GM12878 (cell line): Measurements from ENCODE around the gene LMOD3. TPM values are rescaled to one million over a fixed set of nuclear protein-coding genes. Genes with fewer than 3 reads are reported as not detected.

Source experiments
- ATAC-seq: fragments of 200-7000 bp; cut with Tn5 transposase; 3 replicates; pipeline ENCODE4 v1.9.1; 2020; ENCODE audit warnings: mild to moderate bottlenecking, moderate library complexity
- BruUV-seq: library from RNA; stranded (reverse); fragments of 400-500 nt; replicated peaks from 2 replicates; lab custom pipeline; 2021; lab: Mats Ljungman, UMichigan
- CTCF ChIA-PET: fragments of 300-600 bp; sonication (Branson Sonifier 250); formaldehyde crosslinking; extraction: SDS; loops from one replicate; lab custom pipeline; 2021; ENCODE audit warnings: inconsistent platforms; lab: Yijun Ruan, JAX
- POLR2A ChIA-PET: fragments of 350-600 bp; formaldehyde crosslinking; extraction: SDS; loops from one replicate; lab custom pipeline; 2021; ENCODE audit warnings: inconsistent platforms; lab: Charles Lee
- RAD21 ChIA-PET: fragments of 300-600 bp; sonication (Branson Sonifier 250); formaldehyde crosslinking; loops from one replicate; lab custom pipeline; 2023; ENCODE audit warnings: antibody characterized with exemption; ENCODE audit not compliant: unreplicated experiment; lab: Charles Lee
- SMC1A ChIA-PET: fragments of 300-600 bp; sonication (Branson Sonifier 250); formaldehyde crosslinking; loops from one replicate; lab custom pipeline; 2023; ENCODE audit not compliant: unreplicated experiment, uncharacterized antibody; lab: Charles Lee
- DNase-seq: peaks from one replicate; pipeline ENCODE4 v3.0.0-alpha.2; 2011; ENCODE audit warnings: low read depth, low spot score
- FAIRE-seq: peaks from 3 replicates; lab custom pipeline; 2011; peaks lifted over from hg19 to GRCh38; lab: Jason Lieb, UNC
- H2AFZ ChIP-seq: 2 replicates; pipeline ENCODE4 v1.6.0; 2011; ENCODE audit warnings: low read depth, low read length, control low read depth; ENCODE audit not compliant: control insufficient read depth
- H3K27ac ChIP-seq: 2 replicates; pipeline ENCODE4 v1.5.1; 2011; ENCODE audit warnings: control low read depth; ENCODE audit not compliant: control insufficient read depth, insufficient read depth
- H3K27me3 ChIP-seq, 2 experiments: replicated peaks in 1 of 2; 2 replicates each; pipeline versions ENCODE4 v1.6.0 to v1.6.1; 2011; ENCODE audit warnings: low read length in 1 of 2; ENCODE audit not compliant: control insufficient read depth in 2 of 2, insufficient read depth in 2 of 2
- H3K36me3 ChIP-seq, 2 experiments: 2 replicates each; pipeline ENCODE4 v1.5.1; 2011; ENCODE audit warnings: low read length in 1 of 2; ENCODE audit not compliant: control insufficient read depth in 2 of 2, insufficient read depth in 2 of 2
- H3K4me1 ChIP-seq: 2 replicates; pipeline ENCODE4 v1.6.1; 2011; ENCODE audit warnings: mild to moderate bottlenecking, low read length, moderate library complexity, mixed read lengths; ENCODE audit not compliant: control insufficient read depth, insufficient read depth
- H3K4me2 ChIP-seq: 2 replicates; pipeline ENCODE4 v1.6.0; 2011; ENCODE audit warnings: control low read depth; ENCODE audit not compliant: control insufficient read depth, insufficient read depth
- H3K4me3 ChIP-seq: fragments of 200-600 bp; sonication (generic); 2 replicates; pipeline ENCODE4 v1.5.1; 2016
- H3K79me2 ChIP-seq: 2 replicates; pipeline ENCODE4 v1.6.0; 2011; ENCODE audit warnings: low read length; ENCODE audit not compliant: control insufficient read depth, insufficient read depth
- H3K9ac ChIP-seq: 2 replicates; pipeline ENCODE4 v1.8.0; 2011; ENCODE audit warnings: low read length, control low read depth, mixed read lengths; ENCODE audit not compliant: control insufficient read depth, insufficient read depth
- H3K9me3 ChIP-seq: replicated peaks from 3 replicates; pipeline ENCODE4 v1.5.1; 2011; ENCODE audit warnings: mild to moderate bottlenecking, low read length; ENCODE audit not compliant: control insufficient read depth, insufficient read depth
- H4K20me1 ChIP-seq: 2 replicates; pipeline ENCODE4 v1.6.0; 2011; ENCODE audit not compliant: control insufficient read depth, insufficient read depth
- ATF2 ChIP-seq: IDR thresholded peaks from 2 replicates; pipeline ENCODE4 v1.6.1; 2012; ENCODE audit warnings: low read length, inconsistent platforms
- BCL3 ChIP-seq: IDR thresholded peaks from 2 replicates; pipeline ENCODE4 v1.6.1; 2011; ENCODE audit warnings: borderline replicate concordance, low read depth, mild to moderate bottlenecking, moderate library complexity, low read length; ENCODE audit not compliant: insufficient read depth, poor library complexity, severe bottlenecking
- CBFB ChIP-seq: IDR thresholded peaks from 2 replicates; pipeline ENCODE4 v1.6.1; 2016; ENCODE audit warnings: antibody characterized with exemption, low read depth
- CHD4 ChIP-seq: fragments of 200-600 bp; sonication (generic); IDR thresholded peaks from 2 replicates; pipeline ENCODE4 v1.6.1; 2016; ENCODE audit warnings: mild to moderate bottlenecking
- FOXK2 ChIP-seq: fragments of 450-650 bp; IDR thresholded peaks from 2 replicates; pipeline ENCODE4 v1.6.1; 2017; ENCODE audit warnings: mild to moderate bottlenecking, moderate library complexity
- NKRF ChIP-seq: fragments of 450-650 bp; conservative IDR thresholded peaks from 2 replicates; pipeline ENCODE4 v1.6.1; 2017; ENCODE audit warnings: mild to moderate bottlenecking, moderate library complexity
- NR2C2 ChIP-seq: IDR thresholded peaks from 2 replicates; pipeline ENCODE4 v1.6.1; 2011; ENCODE audit warnings: borderline replicate concordance, low read depth; ENCODE audit not compliant: control insufficient read depth, insufficient read length
- POLR2A ChIP-seq: IDR thresholded peaks from 2 replicates; pipeline ENCODE4 v1.6.1; 2011; ENCODE audit warnings: low read depth, mild to moderate bottlenecking, low read length
- POU2F2 ChIP-seq: IDR thresholded peaks from 3 replicates; pipeline ENCODE4 v1.6.1; 2011; ENCODE audit warnings: low read depth, mild to moderate bottlenecking, low read length, borderline replicate concordance
- RUNX3 ChIP-seq: IDR thresholded peaks from 2 replicates; pipeline ENCODE4 v1.6.1; 2012; ENCODE audit warnings: low read length, inconsistent platforms
- WRNIP1 ChIP-seq: IDR thresholded peaks from 2 replicates; pipeline ENCODE4 v1.6.1; 2011; ENCODE audit warnings: low read depth, low read length, improper control_type of control experiment, borderline replicate concordance
- ZNF217 ChIP-seq: fragments of 450-650 bp; IDR thresholded peaks from 2 replicates; pipeline ENCODE4 v1.6.1; 2017; ENCODE audit warnings: antibody characterized with exemption, mild to moderate bottlenecking
- WGBS: methylation state at CpG from one replicate; pipeline ENCODE4 v1.1.6; 2016; ENCODE audit warnings: low lambda C conversion rate; ENCODE audit not compliant: insufficient replicate concordance, insufficient coverage; ENCODE audit errors: missing lambda C conversion rate; 5-methylcytosine and 5-hydroxymethylcytosine counted together
- in situ Hi-C: fragments of 300-500 bp; cut with MboI; formaldehyde crosslinking; loops from 9 replicates; pipeline ENCODE4 v1.14.3; 2018; ENCODE audit warnings: mixed read lengths
- intact Hi-C: fragments of 100-400 bp; cut with micrococcal nuclease; formaldehyde crosslinking; loops from one replicate; pipeline ENCODE4 v1.14.2; 2022; ENCODE audit not compliant: unreplicated experiment
- polyA plus RNA-seq, 11 experiments: library from polyadenylated mRNA; depleted of rRNA in 4 of 11; unstranded in 6 of 11; stranded (reverse) in 5 of 11; fragments of >200 nt; fragmentation: Nextera tagmentation in 4 of 11; fragmentation: Illumina TruSeq in 1 of 11; extraction: Ambion mirVana in 4 of 11; extraction: Trizol in 1 of 11; gene quantifications; 1 replicate in 1 of 11; 2 replicates in 10 of 11; pipeline versions ENCODE4 v1.2.1 to v1.2.3, GENCODE V29; 2011 to 2016; ENCODE audit warnings: inconsistent platforms in 2 of 11, missing spikeins in 2 of 11, low read depth in 1 of 11
- total RNA-seq, 4 experiments: library from RNA; depleted of rRNA in 3 of 4; stranded (reverse); fragments of >200 nt in 3 of 4; fragmentation: Illumina TruSeq in 1 of 4; extraction: Trizol in 1 of 4; gene quantifications; 2 replicates each; pipeline versions ENCODE4 v1.2.1 to v1.2.3, GENCODE V29; 2013 to 2021

Gene LMOD3
- total and polyA plus RNA-seq, 10 of the 15 experiments (the other 5 are each of a cell fraction or from before 2014, with no cell fraction given), result 0.04 to 0.20 (median 0.09) TPM; not detected in 1

- DNase-seq, result no peak
- ATAC-seq, result no peak
- intact Hi-C loops, result no loop called here
- no peak for FAIRE-seq
- Histone ChIP-seq H3K4me3 (no peak overlapping the region), H3K4me2 (no peak overlapping the region)
- BruUV-seq, result no TSS peak
- TF ChIP-seq RUNX3 (no peak), NKRF (no peak), BCL3 (no peak), CBFB (no peak), CHD4 (no peak), POU2F2 (no peak), NR2C2 (no peak), WRNIP1 (no peak), ATF2 (no peak), POLR2A (no peak), FOXK2 (no peak), ZNF217 (no peak)
- TF ChIP-seq, all 136 proteins: peak for 0
- H3K27me3 ChIP-seq, result 0 out of 4 replicates have a peak, but pooled peaks cover 0 to 3% of the 10 kb centered on the region in 2 experiments
- ChIA-PET CTCF (no interaction called here), SMC1A (interaction anchor here (1.1 kb wide), 1 partner anchor 45 kb away, joined by 6 read pairs; no protein-coding TSS in a partner anchor), POLR2A (no interaction called here), RAD21 (no interaction called here)
- no peak overlapping the region for H3K9ac ChIP-seq
- no peaks in the 10 kb centered on the region for H4K20me1 ChIP-seq
- H2AFZ ChIP-seq, result no peak overlapping the region
- in situ Hi-C loops, result no loop called here
- H3K4me1 ChIP-seq, result no peaks in the 10 kb centered on the region
- H3K79me2 ChIP-seq, result no peaks in the 10 kb centered on the region
- H3K36me3 ChIP-seq, result no peaks in the 10 kb centered on the region
- 44% methylated on average over 3 of the region's 3 CpGs for WGBS
- no peaks in the 10 kb centered on the region for H3K9me3 ChIP-seq
- no peak overlapping the region for H3K27ac ChIP-seq
Observed at GRCh38 chr3:69116897-69117296, 5.5 kb downstream of the LMOD3 start.
